ENCODE measurements around the gene CSNK2B.

CSNK2B gene

GRCh38 chr6:31639043-31639442, 26.8 kb upstream of the CSNK2B start:
- DNase-seq: no peak

GRCh38 chr6:31639449-31639861, 26.4 kb upstream of the CSNK2B start:
- no peak for DNase-seq

- DNase-seq: no peak
These were observed 25.3 kb upstream of the CSNK2B start for GRCh38 chr6:31640612-31641011.

GRCh38 chr6:31641370-31641769, 24.5 kb upstream of the CSNK2B start:
- DNase-seq: no peak

- DNase-seq: no peak
These were observed 22.9 kb upstream of the CSNK2B start for GRCh38 chr6:31642798-31643570.

GRCh38 chr6:31643818-31644454, 21.9 kb upstream of the CSNK2B start:
- DNase-seq: no peak

- no peak for DNase-seq
These were observed 20.6 kb upstream of the CSNK2B start for GRCh38 chr6:31645325-31645724.

GRCh38 chr6:31651602-31652191, 14.2 kb upstream of the CSNK2B start:
- no peak for DNase-seq

GRCh38 chr6:31652925-31653724, 12.8 kb upstream of the CSNK2B start:
- peak; percentile 92 for DNase-seq

GRCh38 chr6:31654574-31655348, 11.1 kb upstream of the CSNK2B start:
- no peak for DNase-seq

GRCh38 chr6:31655349-31656237, 10.3 kb upstream of the CSNK2B start, which contains the start of gene APOM:
Gene APOM (plus strand): TSS chr6:31655894. CDS start chr6:31655967, 73 bp downstream.
- no peak for DNase-seq

- no peak for DNase-seq
These were observed 8.3 kb upstream of the CSNK2B start for GRCh38 chr6:31657406-31658157.

GRCh38 chr6:31658158-31658688, 7.7 kb upstream of the CSNK2B start:
- no peak for DNase-seq

- DNase-seq: no peak
These were observed 6.8 kb upstream of the CSNK2B start for GRCh38 chr6:31658983-31659648.

GRCh38 chr6:31659649-31660380, 6.1 kb upstream of the CSNK2B start:
- no peak for DNase-seq

GRCh38 chr6:31660381-31661261, 5.3 kb upstream of the CSNK2B start, which contains the start of gene C6orf47:
Gene C6orf47 (minus strand): TSS chr6:31660778. CDS start chr6:31659947, 831 bp downstream.
- DNase-seq: peak; percentile 59

GRCh38 chr6:31661262-31662123, 4.4 kb upstream of the CSNK2B start:
- no peak for DNase-seq
